Ectodermal cell (in vitro differentiated cells): Measurements from ENCODE around the gene GSC.
A peak's percentile ranks its signal among the peaks of the same experiment; 100 is the strongest.
"Not testable (repeated sequence)": the region's sequence is repeated elsewhere in the genome, so short reads cannot be mapped to it uniquely, and the experiment has no call there.

Experiments used
- H3K27ac ChIP-seq: 2 replicates; pipeline ENCODE4 v1.7.0; 2013; ENCODE audit warnings: mild to moderate bottlenecking, low read depth, low read length; ENCODE audit not compliant: insufficient read depth, poor library complexity, severe bottlenecking
- H3K27me3 ChIP-seq: 2 replicates; pipeline ENCODE4 v1.7.0; 2013; ENCODE audit warnings: mild to moderate bottlenecking, low read length; ENCODE audit not compliant: insufficient read depth, control insufficient read depth, poor library complexity, severe bottlenecking
- H3K36me3 ChIP-seq: one replicate; pipeline ENCODE4 v1.7.0; 2013; ENCODE audit warnings: low read length; ENCODE audit not compliant: control insufficient read depth, insufficient read depth
- H3K4me1 ChIP-seq: one replicate; pipeline ENCODE4 v1.7.0; 2013; ENCODE audit warnings: low read length; ENCODE audit not compliant: control insufficient read depth, insufficient read depth
- H3K4me3 ChIP-seq: 2 replicates; pipeline ENCODE4 v1.7.0; 2013; ENCODE audit warnings: low read depth, low read length, control low read depth; ENCODE audit not compliant: insufficient read depth
- H3K9me3 ChIP-seq: 2 replicates; pipeline ENCODE4 v1.7.0; 2013; ENCODE audit warnings: mild to moderate bottlenecking, low read length, moderate library complexity; ENCODE audit not compliant: control insufficient read depth
- WGBS, 2 experiments: methylation state at CpG; one replicate each; pipeline ENCODE4 v1.1.7; 2013; ENCODE audit warnings: missing lambda C conversion rate in 2 of 2; 5-methylcytosine and 5-hydroxymethylcytosine counted together

GSC gene

GRCh38 chr14:94747153-94747552, 22.8 kb downstream of the GSC start:
- not testable (repeated sequence) for H3K4me3 ChIP-seq, H3K4me1 ChIP-seq, H3K27ac ChIP-seq, H3K9me3 ChIP-seq, H3K36me3 ChIP-seq, H3K27me3 ChIP-seq
- 91% methylated on average over 7 of the region's 7 CpGs for WGBS, 2 experiments

- Histone ChIP-seq H3K36me3 (no peaks in the 10 kb centered on the region), H3K27me3 (no peaks in the 10 kb centered on the region), H3K4me1 (no peaks in the 10 kb centered on the region), H3K9me3 (no peaks in the 10 kb centered on the region), H3K27ac (no peak overlapping the region), H3K4me3 (no peak overlapping the region)
- 95 to 97% methylated on average over 3 of the region's 3 CpGs for WGBS, 2 experiments
Measured at GRCh38 chr14:94746131-94746530, 23.8 kb downstream of the GSC start.

- H3K27ac ChIP-seq = no peak overlapping the region
- no peaks in the 10 kb centered on the region for H3K27me3 ChIP-seq
- no peaks in the 10 kb centered on the region for H3K36me3 ChIP-seq
- H3K4me3 ChIP-seq = no peak overlapping the region
- no peaks in the 10 kb centered on the region for H3K4me1 ChIP-seq
- 94 to 95% methylated on average over 5 of the region's 5 CpGs for WGBS, 2 experiments
- H3K9me3 ChIP-seq = no peaks in the 10 kb centered on the region
Measured at GRCh38 chr14:94738751-94739150, 31.2 kb downstream of the GSC start.

- Histone ChIP-seq H3K36me3 (no peaks in the 10 kb centered on the region), H3K4me3 (no peak overlapping the region), H3K4me1 (no peaks in the 10 kb centered on the region), H3K27ac (no peak overlapping the region), H3K27me3 (no peaks in the 10 kb centered on the region), H3K9me3 (no peaks in the 10 kb centered on the region)
- WGBS, 2 experiments = 93 to 94% methylated on average over 7 of the region's 7 CpGs
Measured at GRCh38 chr14:94738097-94738496, 31.8 kb downstream of the GSC start.

- Histone ChIP-seq H3K27me3 (no peaks in the 10 kb centered on the region), H3K27ac (peak overlapping the region; percentile 71), H3K9me3 (no peaks in the 10 kb centered on the region), H3K4me1 (peaks cover 3% of the 10 kb centered on the region), H3K36me3 (no peaks in the 10 kb centered on the region), H3K4me3 (no peak overlapping the region)
- WGBS, 2 experiments = 22 to 40% methylated on average over 3 of the region's 3 CpGs
Measured at GRCh38 chr14:94728950-94729349, 41.0 kb downstream of the GSC start.

- not testable (repeated sequence) for H3K4me1 ChIP-seq, H3K36me3 ChIP-seq, H3K27me3 ChIP-seq, H3K9me3 ChIP-seq, H3K4me3 ChIP-seq
- peak overlapping the region; percentile 71 for H3K27ac ChIP-seq
- 90 to 96% methylated on average over 4 of the region's 5 CpGs for WGBS, 2 experiments
Measured at GRCh38 chr14:94728440-94728839, 41.5 kb downstream of the GSC start.

- not testable (repeated sequence) for H3K4me1 ChIP-seq, H3K36me3 ChIP-seq, H3K27me3 ChIP-seq, H3K9me3 ChIP-seq, H3K4me3 ChIP-seq, H3K27ac ChIP-seq
- WGBS, 2 experiments = 96 to 97% methylated on average over 8 of the region's 8 CpGs
Measured at GRCh38 chr14:94726649-94727048, 43.3 kb downstream of the GSC start.

GRCh38 chr14:94724993-94725392, 44.9 kb downstream of the GSC start:
- Histone ChIP-seq H3K4me1 (peaks cover 3% of the 10 kb centered on the region), H3K27me3 (no peaks in the 10 kb centered on the region), H3K9me3 (no peaks in the 10 kb centered on the region), H3K27ac (no peak overlapping the region), H3K4me3 (no peak overlapping the region), H3K36me3 (no peaks in the 10 kb centered on the region)
- WGBS, 2 experiments = 91 to 92% methylated on average over 1 to 2 of the region's 2 CpGs

- H3K9me3 ChIP-seq = no peaks in the 10 kb centered on the region
- H3K27me3 ChIP-seq = no peaks in the 10 kb centered on the region
- no peaks in the 10 kb centered on the region for H3K36me3 ChIP-seq
- H3K4me3 ChIP-seq = no peak overlapping the region
- no peak overlapping the region for H3K27ac ChIP-seq
- no peaks in the 10 kb centered on the region for H3K4me1 ChIP-seq
- WGBS, 2 experiments = 79 to 85% methylated on average over 4 of the region's 4 CpGs
Measured at GRCh38 chr14:94722397-94722796, 47.5 kb downstream of the GSC start.
